Nephron progenitor cell (in vitro differentiated cells): Measurements from ENCODE around the gene SLX4IP.

ENCODE experiments used
- DNase-seq: peaks from one replicate; pipeline ENCODE4 v3.0.0; 2021
- H3K27ac Mint-ChIP-seq: 2 replicates; pipeline ENCODE4 v1.8.0; 2021; ENCODE audit warnings: mild to moderate bottlenecking, moderate library complexity, mixed read lengths
- H3K27me3 Mint-ChIP-seq: 2 replicates; pipeline ENCODE4 v1.8.0; 2021; ENCODE audit warnings: mild to moderate bottlenecking, low read depth, mixed read lengths; ENCODE audit not compliant: poor library complexity
- H3K36me3 Mint-ChIP-seq: 2 replicates; pipeline ENCODE4 v1.8.0; 2021; ENCODE audit warnings: low read depth, mixed read lengths
- H3K4me1 Mint-ChIP-seq: 2 replicates; pipeline ENCODE4 v1.8.0; 2021; ENCODE audit warnings: mixed read lengths
- H3K4me3 Mint-ChIP-seq: 2 replicates; pipeline ENCODE4 v1.8.0; 2021; ENCODE audit warnings: mild to moderate bottlenecking, moderate library complexity, mixed read lengths
- H3K9me3 Mint-ChIP-seq: 2 replicates; pipeline ENCODE4 v1.8.0; 2021; ENCODE audit warnings: mild to moderate bottlenecking, moderate library complexity, mixed read lengths
- TF ChIP-seq, protein P1 (sequence below): fragments of 200-600 bp; sonication (generic); IDR thresholded peaks from 2 replicates; pipeline ENCODE4 v1.5.0; 2021; ENCODE audit warnings: antibody characterized with exemption

Gene SLX4IP

DNA sequence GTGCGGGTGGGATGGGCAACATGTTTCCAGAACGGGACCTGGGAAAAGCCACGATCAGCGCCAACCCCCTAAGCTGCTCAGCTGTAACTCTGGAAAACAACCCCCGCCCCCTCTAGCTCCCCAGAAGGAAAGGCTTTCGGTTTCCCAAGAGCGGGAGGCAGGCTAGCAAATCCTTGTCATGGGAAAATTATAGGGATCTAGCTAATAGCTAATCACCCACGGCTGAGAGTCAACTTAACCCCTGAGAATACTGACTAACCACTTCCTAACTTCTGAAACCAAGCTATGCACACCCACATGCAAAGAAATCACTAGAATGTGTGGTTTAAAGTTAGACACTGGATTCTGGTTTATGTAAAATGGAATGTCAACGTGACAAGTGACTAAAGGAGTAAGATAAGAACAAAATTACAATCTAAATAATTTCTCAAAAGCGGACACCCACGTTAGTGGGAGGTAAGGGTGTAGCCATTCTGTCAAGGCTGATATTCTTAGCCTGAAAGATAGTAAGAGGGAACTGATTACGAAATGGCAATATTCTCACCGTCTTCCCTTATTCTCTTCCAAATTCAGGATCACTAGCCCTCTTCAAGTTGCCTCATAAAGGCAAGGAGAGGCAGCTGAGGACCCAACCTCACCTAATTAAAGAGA, 218.6 kb downstream of the SLX4IP start:
- peak; percentile 35 for DNase-seq
- Mint-ChIP-seq H3K27ac (peak overlapping the region; percentile 54), H3K9me3 (no peaks in the 10 kb centered on the region), H3K36me3 (peaks cover 74% of the 10 kb centered on the region), H3K4me3 (peak overlapping the region; percentile 66), H3K27me3 (peaks cover 11% of the 10 kb centered on the region), H3K4me1 (peaks cover 100% of the 10 kb centered on the region)
- TF ChIP-seq, protein P1, sequence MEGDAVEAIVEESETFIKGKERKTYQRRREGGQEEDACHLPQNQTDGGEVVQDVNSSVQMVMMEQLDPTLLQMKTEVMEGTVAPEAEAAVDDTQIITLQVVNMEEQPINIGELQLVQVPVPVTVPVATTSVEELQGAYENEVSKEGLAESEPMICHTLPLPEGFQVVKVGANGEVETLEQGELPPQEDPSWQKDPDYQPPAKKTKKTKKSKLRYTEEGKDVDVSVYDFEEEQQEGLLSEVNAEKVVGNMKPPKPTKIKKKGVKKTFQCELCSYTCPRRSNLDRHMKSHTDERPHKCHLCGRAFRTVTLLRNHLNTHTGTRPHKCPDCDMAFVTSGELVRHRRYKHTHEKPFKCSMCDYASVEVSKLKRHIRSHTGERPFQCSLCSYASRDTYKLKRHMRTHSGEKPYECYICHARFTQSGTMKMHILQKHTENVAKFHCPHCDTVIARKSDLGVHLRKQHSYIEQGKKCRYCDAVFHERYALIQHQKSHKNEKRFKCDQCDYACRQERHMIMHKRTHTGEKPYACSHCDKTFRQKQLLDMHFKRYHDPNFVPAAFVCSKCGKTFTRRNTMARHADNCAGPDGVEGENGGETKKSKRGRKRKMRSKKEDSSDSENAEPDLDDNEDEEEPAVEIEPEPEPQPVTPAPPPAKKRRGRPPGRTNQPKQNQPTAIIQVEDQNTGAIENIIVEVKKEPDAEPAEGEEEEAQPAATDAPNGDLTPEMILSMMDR, result no peak

DNA sequence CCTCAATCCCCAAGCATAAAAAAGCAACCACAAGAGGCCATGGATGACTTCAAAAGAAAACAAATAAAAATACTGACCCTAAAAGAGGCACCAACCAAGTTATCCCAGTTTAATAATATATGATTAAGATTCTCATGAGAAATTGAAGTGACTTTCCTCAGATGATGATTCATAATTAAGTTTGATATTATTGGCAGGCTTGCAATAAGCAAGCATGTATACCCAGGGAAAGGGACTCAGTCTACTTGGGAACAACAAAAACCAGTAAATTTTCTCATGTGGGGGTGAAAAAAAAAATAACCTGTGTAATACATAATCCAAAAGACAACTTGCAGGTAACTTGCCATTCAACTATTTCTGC, 219.1 kb downstream of the SLX4IP start:
- Mint-ChIP-seq H3K27ac (peak overlapping the region; percentile 54), H3K4me1 (peaks cover 100% of the 10 kb centered on the region), H3K36me3 (peaks cover 74% of the 10 kb centered on the region), H3K4me3 (peak overlapping the region; percentile 66), H3K27me3 (peaks cover 11% of the 10 kb centered on the region), H3K9me3 (no peaks in the 10 kb centered on the region)
- no peak for DNase-seq
- TF ChIP-seq, protein P1, result no peak

DNA sequence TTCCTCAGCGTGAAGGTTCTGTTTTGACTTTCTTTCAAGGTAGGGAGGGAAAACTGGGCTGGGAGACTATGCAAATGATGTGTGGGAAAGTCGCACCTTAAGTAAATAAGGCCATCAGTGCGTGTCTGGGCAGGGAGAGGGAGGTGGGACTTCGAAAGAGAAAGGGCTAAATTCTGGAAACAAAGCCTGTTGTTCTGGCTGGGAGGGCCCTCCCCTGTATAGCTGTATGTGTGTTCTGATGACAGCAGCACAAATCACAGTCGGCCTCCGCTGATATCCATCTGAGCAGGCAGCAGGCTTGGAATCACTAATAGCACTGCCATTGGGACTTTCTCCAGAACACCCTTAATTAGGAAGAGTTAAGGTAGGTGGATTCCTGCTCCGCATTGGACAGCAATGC, 219.5 kb downstream of the SLX4IP start:
- Mint-ChIP-seq H3K4me3 (peak overlapping the region; percentile 66), H3K36me3 (peaks cover 74% of the 10 kb centered on the region), H3K27ac (peak overlapping the region; percentile 54), H3K27me3 (peaks cover 11% of the 10 kb centered on the region), H3K9me3 (no peaks in the 10 kb centered on the region), H3K4me1 (peaks cover 100% of the 10 kb centered on the region)
- TF ChIP-seq, protein P1, result no peak
- peak; percentile 27 for DNase-seq

DNA sequence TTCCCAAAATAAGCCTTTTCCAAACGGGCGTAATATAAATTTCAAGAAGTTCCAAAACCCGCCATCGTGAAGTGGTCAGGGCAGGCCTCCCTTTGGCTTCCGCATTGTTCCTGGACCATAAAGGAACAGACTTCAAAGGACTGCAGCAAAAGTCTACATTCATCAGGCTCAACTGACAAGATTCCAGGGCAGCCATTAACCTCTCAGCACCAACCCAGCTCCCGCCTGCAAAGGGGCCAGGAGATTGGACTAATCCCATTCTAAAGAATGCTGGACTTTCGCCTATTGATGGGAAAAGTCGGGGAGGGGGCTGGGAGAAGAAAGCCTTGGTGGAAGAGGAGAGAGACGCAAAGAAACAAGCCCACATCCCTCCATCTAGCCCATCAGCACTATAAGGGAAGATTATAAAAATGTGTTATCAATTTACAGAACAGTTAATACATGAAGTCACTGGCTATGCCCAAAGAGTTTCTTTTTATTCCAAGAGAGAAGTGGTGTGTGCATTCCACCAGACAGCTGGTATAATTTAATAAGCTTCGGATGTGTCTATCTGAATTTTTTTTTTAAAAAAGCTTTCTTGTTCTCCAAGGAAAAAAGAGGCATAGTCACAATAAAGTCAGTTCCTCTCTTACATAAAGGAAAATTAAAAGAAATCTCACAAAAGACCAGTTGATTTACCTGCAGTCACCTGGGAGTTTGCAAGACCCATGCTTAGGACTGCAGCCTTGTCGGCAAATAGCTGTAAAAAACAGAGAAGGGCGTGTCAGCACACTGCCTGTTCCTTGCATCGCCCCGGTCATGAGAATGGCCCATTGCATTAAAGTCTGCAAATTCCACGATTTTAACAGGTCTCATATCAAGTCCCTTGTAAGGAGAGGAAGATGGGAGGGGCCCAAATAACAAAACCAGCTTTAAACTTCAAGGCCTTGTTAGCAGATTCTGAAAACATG, 220.9 kb downstream of the SLX4IP start:
- TF ChIP-seq, protein P1, result no peak
- peak; percentile 63 for DNase-seq
- peaks cover 100% of the 10 kb centered on the region for H3K4me1 Mint-ChIP-seq
- H3K36me3 Mint-ChIP-seq, result peaks cover 74% of the 10 kb centered on the region
- H3K27ac Mint-ChIP-seq, result peak overlapping the region; percentile 72
- H3K4me3 Mint-ChIP-seq, result peak overlapping the region; percentile 66
- no peaks in the 10 kb centered on the region for H3K9me3 Mint-ChIP-seq
- H3K27me3 Mint-ChIP-seq, result peaks cover 8% of the 10 kb centered on the region

DNA sequence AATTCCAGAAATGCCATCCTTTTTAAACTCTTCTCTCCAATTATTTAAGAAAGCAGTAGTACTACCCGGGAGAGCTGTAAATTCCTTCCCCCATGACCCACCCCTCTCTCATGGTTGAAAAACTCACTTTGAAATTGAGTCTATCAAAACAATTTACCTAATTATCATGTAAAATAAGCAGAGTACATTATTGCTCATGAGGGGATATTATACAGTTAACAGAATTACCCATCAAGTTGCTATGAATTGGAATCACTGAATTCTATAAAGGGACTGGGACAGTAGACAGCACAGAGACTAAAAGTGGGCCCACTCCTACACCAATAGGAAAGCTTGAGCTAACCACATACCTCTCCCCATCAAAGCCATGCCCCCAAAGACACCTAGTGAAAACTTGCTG, 222.3 kb downstream of the SLX4IP start:
- Mint-ChIP-seq H3K4me1 (peaks cover 99% of the 10 kb centered on the region), H3K4me3 (peak overlapping the region; percentile 47)

More for the DNA sequence above, 222.3 kb downstream of the SLX4IP start:
- Mint-ChIP-seq H3K27me3 (peaks cover 6% of the 10 kb centered on the region), H3K27ac (peak overlapping the region; percentile 65), H3K36me3 (peaks cover 76% of the 10 kb centered on the region), H3K9me3 (no peaks in the 10 kb centered on the region)
- DNase-seq, result no peak
- TF ChIP-seq, protein P1, result no peak
